ENCODE results near the gene GNAI2. TPM values are rescaled to one million over a fixed set of nuclear protein-coding genes. Genes with fewer than 3 reads are reported as not detected.

Gene GNAI2
- total RNA-seq, 1 experiment from 2014 or later, result 185 TPM

DNA sequence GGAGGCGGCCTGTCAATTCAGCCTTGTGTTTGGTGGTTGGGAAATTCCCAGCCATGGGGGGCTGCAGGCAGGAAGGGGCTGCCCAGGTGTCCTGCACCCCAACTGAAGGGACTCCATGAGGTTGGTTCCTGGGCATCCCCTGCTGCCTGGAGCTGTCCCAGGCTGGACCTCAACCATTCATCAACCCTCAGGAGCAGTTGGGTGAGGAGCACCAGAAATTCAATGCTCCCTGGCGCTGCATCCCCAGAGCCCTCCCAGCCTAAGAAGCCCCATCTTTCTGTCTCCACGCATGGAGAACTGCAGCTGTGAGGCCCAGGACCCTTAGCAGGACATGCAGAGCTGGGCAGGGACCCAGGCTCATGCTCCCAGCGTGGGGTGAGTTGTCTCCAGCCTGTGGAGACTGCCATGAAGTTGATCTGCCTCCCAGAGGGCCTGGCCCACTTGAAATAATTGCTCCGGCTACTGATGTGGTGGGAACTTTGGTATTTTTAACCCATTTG, 25.0 kb downstream of the GNAI2 start:
- ATAC-seq (no peak), DNase-seq (ENCODE audit: low spot score) (no peak)
- H3K4me3 Mint-ChIP-seq, result peak overlapping the region; percentile 64
- CTCF ChIA-PET, result interaction anchor here (1.2 to 7.6 kb wide), 8 partner anchors 12 to 68 kb away, joined by 9 to 151 read pairs (median 58); partner anchors contain the start of genes SEMA3B and SLC38A3
- H3K9me3 Mint-ChIP-seq, result no peaks in the 10 kb centered on the region
- H3K27me3 Mint-ChIP-seq (ENCODE audit: low read depth), result no peaks in the 10 kb centered on the region; the same call in 1 of the 2 replicates
- H3K4me1 Mint-ChIP-seq, result peaks cover 36% of the 10 kb centered on the region
- TF ChIP-seq, protein P1, sequence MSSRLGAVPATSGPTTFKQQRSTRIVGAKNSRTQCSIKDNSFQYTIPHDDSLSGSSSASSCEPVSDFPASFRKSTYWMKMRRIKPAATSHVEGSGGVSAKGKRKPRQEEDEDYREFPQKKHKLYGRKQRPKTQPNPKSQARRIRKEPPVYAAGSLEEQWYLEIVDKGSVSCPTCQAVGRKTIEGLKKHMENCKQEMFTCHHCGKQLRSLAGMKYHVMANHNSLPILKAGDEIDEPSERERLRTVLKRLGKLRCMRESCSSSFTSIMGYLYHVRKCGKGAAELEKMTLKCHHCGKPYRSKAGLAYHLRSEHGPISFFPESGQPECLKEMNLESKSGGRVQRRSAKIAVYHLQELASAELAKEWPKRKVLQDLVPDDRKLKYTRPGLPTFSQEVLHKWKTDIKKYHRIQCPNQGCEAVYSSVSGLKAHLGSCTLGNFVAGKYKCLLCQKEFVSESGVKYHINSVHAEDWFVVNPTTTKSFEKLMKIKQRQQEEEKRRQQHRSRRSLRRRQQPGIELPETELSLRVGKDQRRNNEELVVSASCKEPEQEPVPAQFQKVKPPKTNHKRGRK (CRISPR knock-in tag; IDR thresholded peaks at IDR 0.05; ENCODE audit: borderline replicate concordance), result no peak
- TF ChIP-seq, protein P2, sequence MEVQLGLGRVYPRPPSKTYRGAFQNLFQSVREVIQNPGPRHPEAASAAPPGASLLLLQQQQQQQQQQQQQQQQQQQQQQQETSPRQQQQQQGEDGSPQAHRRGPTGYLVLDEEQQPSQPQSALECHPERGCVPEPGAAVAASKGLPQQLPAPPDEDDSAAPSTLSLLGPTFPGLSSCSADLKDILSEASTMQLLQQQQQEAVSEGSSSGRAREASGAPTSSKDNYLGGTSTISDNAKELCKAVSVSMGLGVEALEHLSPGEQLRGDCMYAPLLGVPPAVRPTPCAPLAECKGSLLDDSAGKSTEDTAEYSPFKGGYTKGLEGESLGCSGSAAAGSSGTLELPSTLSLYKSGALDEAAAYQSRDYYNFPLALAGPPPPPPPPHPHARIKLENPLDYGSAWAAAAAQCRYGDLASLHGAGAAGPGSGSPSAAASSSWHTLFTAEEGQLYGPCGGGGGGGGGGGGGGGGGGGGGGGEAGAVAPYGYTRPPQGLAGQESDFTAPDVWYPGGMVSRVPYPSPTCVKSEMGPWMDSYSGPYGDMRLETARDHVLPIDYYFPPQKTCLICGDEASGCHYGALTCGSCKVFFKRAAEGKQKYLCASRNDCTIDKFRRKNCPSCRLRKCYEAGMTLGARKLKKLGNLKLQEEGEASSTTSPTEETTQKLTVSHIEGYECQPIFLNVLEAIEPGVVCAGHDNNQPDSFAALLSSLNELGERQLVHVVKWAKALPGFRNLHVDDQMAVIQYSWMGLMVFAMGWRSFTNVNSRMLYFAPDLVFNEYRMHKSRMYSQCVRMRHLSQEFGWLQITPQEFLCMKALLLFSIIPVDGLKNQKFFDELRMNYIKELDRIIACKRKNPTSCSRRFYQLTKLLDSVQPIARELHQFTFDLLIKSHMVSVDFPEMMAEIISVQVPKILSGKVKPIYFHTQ (CRISPR knock-in tag; IDR thresholded peaks at IDR 0.05), result no peak
- TF ChIP-seq NR1H2 (CRISPR knock-in tag; IDR thresholded peaks at IDR 0.05), result no peak
- TF ChIP-seq EMX1 (CRISPR knock-in tag; IDR thresholded peaks at IDR 0.05), result no peak
- no peak for TF ChIP-seq SMAD4 (CRISPR knock-in tag; IDR thresholded peaks at IDR 0.05)
- TF ChIP-seq, protein P3, sequence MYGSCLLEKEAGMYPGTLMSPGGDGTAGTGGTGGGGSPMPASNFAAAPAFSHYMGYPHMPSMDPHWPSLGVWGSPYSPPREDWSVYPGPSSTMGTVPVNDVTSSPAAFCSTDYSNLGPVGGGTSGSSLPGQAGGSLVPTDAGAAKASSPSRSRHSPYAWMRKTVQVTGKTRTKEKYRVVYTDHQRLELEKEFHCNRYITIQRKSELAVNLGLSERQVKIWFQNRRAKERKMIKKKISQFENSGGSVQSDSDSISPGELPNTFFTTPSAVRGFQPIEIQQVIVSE (CRISPR knock-in tag; IDR thresholded peaks at IDR 0.05; ENCODE audit: borderline replicate concordance), result no peak
- TF ChIP-seq, protein P4, sequence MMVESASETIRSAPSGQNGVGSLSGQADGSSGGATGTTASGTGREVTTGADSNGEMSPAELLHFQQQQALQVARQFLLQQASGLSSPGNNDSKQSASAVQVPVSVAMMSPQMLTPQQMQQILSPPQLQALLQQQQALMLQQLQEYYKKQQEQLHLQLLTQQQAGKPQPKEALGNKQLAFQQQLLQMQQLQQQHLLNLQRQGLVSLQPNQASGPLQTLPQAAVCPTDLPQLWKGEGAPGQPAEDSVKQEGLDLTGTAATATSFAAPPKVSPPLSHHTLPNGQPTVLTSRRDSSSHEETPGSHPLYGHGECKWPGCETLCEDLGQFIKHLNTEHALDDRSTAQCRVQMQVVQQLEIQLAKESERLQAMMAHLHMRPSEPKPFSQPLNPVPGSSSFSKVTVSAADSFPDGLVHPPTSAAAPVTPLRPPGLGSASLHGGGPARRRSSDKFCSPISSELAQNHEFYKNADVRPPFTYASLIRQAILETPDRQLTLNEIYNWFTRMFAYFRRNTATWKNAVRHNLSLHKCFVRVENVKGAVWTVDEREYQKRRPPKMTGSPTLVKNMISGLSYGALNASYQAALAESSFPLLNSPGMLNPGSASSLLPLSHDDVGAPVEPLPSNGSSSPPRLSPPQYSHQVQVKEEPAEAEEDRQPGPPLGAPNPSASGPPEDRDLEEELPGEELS (CRISPR knock-in tag; IDR thresholded peaks at IDR 0.05), result no peak
- no peak for TF ChIP-seq NR2C2 (CRISPR knock-in tag; IDR thresholded peaks at IDR 0.05)
- TF ChIP-seq, protein P5, sequence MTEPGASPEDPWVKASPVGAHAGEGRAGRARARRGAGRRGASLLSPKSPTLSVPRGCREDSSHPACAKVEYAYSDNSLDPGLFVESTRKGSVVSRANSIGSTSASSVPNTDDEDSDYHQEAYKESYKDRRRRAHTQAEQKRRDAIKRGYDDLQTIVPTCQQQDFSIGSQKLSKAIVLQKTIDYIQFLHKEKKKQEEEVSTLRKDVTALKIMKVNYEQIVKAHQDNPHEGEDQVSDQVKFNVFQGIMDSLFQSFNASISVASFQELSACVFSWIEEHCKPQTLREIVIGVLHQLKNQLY (CRISPR knock-in tag; IDR thresholded peaks at IDR 0.05), result no peak
- TF ChIP-seq CBFB (CRISPR knock-in tag; IDR thresholded peaks at IDR 0.05; ENCODE audit: low read depth), result no peak
- TF ChIP-seq ZNF423 (CRISPR knock-in tag; IDR thresholded peaks at IDR 0.05), result no peak
- TF ChIP-seq, protein P6, sequence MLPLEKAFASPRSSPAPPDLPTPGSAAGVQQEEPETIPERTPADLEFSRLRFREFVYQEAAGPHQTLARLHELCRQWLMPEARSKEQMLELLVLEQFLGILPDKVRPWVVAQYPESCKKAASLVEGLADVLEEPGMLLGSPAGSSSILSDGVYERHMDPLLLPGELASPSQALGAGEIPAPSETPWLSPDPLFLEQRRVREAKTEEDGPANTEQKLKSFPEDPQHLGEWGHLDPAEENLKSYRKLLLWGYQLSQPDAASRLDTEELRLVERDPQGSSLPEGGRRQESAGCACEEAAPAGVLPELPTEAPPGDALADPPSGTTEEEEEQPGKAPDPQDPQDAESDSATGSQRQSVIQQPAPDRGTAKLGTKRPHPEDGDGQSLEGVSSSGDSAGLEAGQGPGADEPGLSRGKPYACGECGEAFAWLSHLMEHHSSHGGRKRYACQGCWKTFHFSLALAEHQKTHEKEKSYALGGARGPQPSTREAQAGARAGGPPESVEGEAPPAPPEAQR (CRISPR knock-in tag; IDR thresholded peaks at IDR 0.05), result no peak
- TF ChIP-seq, protein P7, sequence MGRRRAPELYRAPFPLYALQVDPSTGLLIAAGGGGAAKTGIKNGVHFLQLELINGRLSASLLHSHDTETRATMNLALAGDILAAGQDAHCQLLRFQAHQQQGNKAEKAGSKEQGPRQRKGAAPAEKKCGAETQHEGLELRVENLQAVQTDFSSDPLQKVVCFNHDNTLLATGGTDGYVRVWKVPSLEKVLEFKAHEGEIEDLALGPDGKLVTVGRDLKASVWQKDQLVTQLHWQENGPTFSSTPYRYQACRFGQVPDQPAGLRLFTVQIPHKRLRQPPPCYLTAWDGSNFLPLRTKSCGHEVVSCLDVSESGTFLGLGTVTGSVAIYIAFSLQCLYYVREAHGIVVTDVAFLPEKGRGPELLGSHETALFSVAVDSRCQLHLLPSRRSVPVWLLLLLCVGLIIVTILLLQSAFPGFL (CRISPR knock-in tag; IDR thresholded peaks at IDR 0.05; ENCODE audit: borderline replicate concordance), result no peak
- TF ChIP-seq, protein P8, sequence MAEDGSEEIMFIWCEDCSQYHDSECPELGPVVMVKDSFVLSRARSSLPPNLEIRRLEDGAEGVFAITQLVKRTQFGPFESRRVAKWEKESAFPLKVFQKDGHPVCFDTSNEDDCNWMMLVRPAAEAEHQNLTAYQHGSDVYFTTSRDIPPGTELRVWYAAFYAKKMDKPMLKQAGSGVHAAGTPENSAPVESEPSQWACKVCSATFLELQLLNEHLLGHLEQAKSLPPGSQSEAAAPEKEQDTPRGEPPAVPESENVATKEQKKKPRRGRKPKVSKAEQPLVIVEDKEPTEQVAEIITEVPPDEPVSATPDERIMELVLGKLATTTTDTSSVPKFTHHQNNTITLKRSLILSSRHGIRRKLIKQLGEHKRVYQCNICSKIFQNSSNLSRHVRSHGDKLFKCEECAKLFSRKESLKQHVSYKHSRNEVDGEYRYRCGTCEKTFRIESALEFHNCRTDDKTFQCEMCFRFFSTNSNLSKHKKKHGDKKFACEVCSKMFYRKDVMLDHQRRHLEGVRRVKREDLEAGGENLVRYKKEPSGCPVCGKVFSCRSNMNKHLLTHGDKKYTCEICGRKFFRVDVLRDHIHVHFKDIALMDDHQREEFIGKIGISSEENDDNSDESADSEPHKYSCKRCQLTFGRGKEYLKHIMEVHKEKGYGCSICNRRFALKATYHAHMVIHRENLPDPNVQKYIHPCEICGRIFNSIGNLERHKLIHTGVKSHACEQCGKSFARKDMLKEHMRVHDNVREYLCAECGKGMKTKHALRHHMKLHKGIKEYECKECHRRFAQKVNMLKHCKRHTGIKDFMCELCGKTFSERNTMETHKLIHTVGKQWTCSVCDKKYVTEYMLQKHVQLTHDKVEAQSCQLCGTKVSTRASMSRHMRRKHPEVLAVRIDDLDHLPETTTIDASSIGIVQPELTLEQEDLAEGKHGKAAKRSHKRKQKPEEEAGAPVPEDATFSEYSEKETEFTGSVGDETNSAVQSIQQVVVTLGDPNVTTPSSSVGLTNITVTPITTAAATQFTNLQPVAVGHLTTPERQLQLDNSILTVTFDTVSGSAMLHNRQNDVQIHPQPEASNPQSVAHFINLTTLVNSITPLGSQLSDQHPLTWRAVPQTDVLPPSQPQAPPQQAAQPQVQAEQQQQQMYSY (CRISPR knock-in tag; IDR thresholded peaks at IDR 0.05), result no peak
- H3K36me3 Mint-ChIP-seq, result peaks cover 16% of the 10 kb centered on the region
- POLR2A ChIA-PET, result interaction anchor here (0.6 to 1.0 kb wide), 2 partner anchors 66 to 405 kb away, joined by 3 read pairs; no protein-coding TSS in a partner anchor
- H3K27ac Mint-ChIP-seq, result no peak overlapping the region

Data from WTC11 (cell line).